NB4 (cell line): ENCODE data around the gene CCT5.

Experiments used
- CTCF ChIP-seq: IDR thresholded peaks from one replicate; pipeline ENCODE4 v1.5.1; 2012; ENCODE audit warnings: low read depth, low read length
- MYC ChIP-seq: IDR thresholded peaks from 2 replicates; pipeline ENCODE4 v1.6.1; 2011; ENCODE audit warnings: low read depth, low read length
- POLR2A ChIP-seq: IDR thresholded peaks from 2 replicates; pipeline ENCODE4 v1.6.1; 2011; ENCODE audit warnings: mild to moderate bottlenecking; ENCODE audit not compliant: insufficient read length; ENCODE audit errors: extremely low read depth

DNA sequence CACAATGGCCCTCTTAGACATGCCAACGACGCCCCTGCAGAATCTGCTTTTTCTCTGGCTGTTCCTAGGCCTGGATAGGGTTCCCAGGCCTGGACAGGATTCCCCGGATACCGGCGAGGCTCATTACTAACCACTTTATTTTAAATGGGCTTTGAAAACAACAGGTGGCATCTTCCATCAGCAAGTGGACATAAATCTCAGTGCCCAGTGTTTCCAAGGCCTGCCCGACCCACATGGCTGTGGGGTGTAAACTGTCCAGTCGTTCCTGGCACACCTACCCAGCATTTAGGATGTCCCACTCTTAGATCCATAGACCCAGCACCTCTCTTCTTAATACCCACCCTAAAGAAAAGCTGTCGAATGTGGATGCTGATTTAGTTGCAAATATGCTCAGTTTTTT, 56.7 kb downstream of the CCT5 start:
- TF ChIP-seq CTCF = no peak
- no peak for TF ChIP-seq MYC
- TF ChIP-seq POLR2A = no peak
